Neutrophil (primary cell): ENCODE measurements around the gene DLK1.
A peak's percentile ranks its signal among the peaks of the same experiment; 100 is the strongest.

Experiments used
- H3K27ac ChIP-seq: fragments of 200-600 bp; sonication (generic); 2 replicates; pipeline ENCODE4 v1.5.1; 2016; ENCODE audit warnings: mild to moderate bottlenecking, moderate library complexity
- H3K27me3 ChIP-seq: fragments of 200-600 bp; sonication (generic); 2 replicates; pipeline ENCODE4 v1.6.0; 2016; ENCODE audit warnings: mild to moderate bottlenecking
- H3K36me3 ChIP-seq: fragments of 200-600 bp; sonication (generic); 2 replicates; pipeline ENCODE4 v1.5.1; 2017
- H3K4me1 ChIP-seq, 2 experiments: fragments of 200-600 bp in 1 of 2; sonication (generic) in 1 of 2; 1 replicate in 1 of 2; 2 replicates in 1 of 2; pipeline versions ENCODE4 v1.5.1 to v1.6.1; 2013 to 2016; ENCODE audit warnings: low read depth in 1 of 2, low read length in 1 of 2, mild to moderate bottlenecking in 1 of 2, moderate library complexity in 1 of 2; ENCODE audit not compliant: control insufficient read depth in 1 of 2, insufficient read depth in 1 of 2
- H3K4me3 ChIP-seq, 2 experiments: fragments of 200-600 bp in 1 of 2; sonication (generic) in 1 of 2; 1 replicate in 1 of 2; 2 replicates in 1 of 2; pipeline ENCODE4 v1.5.1; 2013 to 2016; ENCODE audit warnings: low read depth in 1 of 2, low read length in 1 of 2, mild to moderate bottlenecking in 1 of 2, moderate library complexity in 1 of 2
- H3K9me3 ChIP-seq: fragments of 200-600 bp; sonication (generic); 2 replicates; pipeline ENCODE4 v1.5.1; 2016
- TF ChIP-seq, protein P1 (sequence below): fragments of 200-600 bp; sonication (generic); IDR thresholded peaks from 2 replicates; pipeline ENCODE4 v1.5.1; 2016; ENCODE audit warnings: antibody characterized with exemption

DLK1 gene

DNA sequence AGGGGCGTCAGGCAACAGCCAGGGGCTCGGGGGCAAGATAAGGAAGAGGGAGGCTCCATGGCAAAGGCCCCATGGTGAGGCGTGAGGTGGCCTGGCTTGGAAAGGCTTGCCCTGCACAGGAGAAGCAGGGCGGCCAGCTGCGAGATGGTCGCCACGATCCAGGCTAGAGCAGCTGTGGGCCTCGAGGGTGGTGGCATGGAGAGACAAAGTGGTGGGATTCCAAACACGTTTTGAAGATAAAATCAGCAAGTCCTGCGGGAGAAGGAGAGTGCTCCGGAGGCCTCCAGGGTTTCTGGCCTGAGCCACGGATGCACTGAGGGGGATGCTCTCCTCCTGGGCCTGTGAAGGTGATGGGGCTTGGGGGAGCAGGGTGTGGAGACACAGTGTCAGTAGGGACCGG, 20.5 kb upstream of the DLK1 start:
- H3K9me3 ChIP-seq: no peaks in the 10 kb centered on the region
- no peak overlapping the region for H3K4me3 ChIP-seq
- no peaks in the 10 kb centered on the region for H3K27me3 ChIP-seq
- H3K36me3 ChIP-seq: no peaks in the 10 kb centered on the region
- H3K27ac ChIP-seq: no peak overlapping the region
- H3K4me1 ChIP-seq: peaks cover 26 to 34% of the 10 kb centered on the region in 2 experiments
- TF ChIP-seq, protein P1, sequence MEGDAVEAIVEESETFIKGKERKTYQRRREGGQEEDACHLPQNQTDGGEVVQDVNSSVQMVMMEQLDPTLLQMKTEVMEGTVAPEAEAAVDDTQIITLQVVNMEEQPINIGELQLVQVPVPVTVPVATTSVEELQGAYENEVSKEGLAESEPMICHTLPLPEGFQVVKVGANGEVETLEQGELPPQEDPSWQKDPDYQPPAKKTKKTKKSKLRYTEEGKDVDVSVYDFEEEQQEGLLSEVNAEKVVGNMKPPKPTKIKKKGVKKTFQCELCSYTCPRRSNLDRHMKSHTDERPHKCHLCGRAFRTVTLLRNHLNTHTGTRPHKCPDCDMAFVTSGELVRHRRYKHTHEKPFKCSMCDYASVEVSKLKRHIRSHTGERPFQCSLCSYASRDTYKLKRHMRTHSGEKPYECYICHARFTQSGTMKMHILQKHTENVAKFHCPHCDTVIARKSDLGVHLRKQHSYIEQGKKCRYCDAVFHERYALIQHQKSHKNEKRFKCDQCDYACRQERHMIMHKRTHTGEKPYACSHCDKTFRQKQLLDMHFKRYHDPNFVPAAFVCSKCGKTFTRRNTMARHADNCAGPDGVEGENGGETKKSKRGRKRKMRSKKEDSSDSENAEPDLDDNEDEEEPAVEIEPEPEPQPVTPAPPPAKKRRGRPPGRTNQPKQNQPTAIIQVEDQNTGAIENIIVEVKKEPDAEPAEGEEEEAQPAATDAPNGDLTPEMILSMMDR: no peak

DNA sequence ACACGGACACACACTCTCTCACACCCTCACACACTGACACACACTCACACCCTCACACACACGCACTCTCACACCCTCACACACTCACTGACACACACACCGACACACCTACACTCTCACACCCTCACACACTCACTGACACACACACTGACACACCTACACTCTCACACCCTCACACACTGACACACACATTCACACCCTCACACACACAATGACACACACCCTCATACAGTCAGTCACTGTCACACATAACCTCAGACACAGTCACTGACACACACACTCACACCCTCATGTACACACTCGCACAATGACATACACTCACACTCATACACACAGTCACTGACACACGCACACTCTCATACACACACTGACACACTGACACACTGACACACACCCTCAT, 19.8 kb upstream of the DLK1 start:
- no peak overlapping the region for H3K27ac ChIP-seq
- H3K27me3 ChIP-seq: no peaks in the 10 kb centered on the region
- TF ChIP-seq, protein P1: no peak

DNA sequence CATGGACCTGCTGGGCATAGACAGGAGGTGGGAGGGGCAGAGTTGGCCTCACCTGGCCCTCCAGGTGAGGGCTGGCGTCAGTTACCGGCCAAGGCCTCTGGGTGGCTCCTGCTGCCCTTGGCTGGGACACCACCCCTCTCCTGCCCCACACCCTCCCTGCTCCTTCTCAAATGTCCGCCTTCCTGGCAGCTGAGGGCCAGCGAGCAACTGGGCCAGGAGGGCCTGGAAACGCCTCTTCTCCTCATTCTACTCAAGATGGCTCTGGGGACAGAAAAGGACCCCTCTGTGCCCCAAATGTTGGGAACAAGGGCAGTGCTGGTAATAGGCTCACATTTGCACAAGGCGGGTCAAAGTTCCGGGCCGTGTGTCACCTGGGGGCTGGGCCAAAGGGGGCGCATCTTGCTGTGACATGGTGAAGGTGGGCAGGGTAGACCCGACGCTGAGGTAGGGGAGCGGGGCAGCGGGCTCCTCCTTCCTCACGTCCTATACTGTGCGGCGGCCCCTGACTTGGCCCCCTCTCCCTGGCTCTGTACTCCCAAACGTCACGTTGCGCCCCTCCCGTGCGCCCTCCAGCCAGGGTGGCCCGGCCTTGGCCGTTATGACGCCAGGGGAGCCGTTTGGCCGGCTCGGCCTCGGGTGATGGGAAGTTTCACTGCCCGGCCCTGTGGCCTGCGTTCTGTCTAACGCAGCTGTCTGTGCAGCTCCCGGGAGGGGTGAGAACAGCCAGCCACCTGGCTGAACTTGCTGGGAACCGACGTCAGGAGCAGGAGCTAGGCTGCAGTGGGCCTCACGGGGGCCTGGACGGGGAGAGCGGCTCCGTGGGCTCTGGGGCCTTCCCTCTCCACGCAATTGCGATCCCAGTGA, 18.0 kb upstream of the DLK1 start:
- Histone ChIP-seq H3K9me3 (no peaks in the 10 kb centered on the region), H3K4me1 (peaks cover 49 to 58% of the 10 kb centered on the region in 2 experiments), H3K27me3 (no peaks in the 10 kb centered on the region), H3K36me3 (no peaks in the 10 kb centered on the region), H3K4me3 (no peak overlapping the region), H3K27ac (no peak overlapping the region)
- TF ChIP-seq, protein P1: no peak

More for the DNA sequence above, 19.8 kb upstream of the DLK1 start:
- Histone ChIP-seq H3K4me1 (peaks cover 32 to 40% of the 10 kb centered on the region in 2 experiments), H3K36me3 (no peaks in the 10 kb centered on the region), H3K4me3 (no peak overlapping the region), H3K9me3 (no peaks in the 10 kb centered on the region)

DNA sequence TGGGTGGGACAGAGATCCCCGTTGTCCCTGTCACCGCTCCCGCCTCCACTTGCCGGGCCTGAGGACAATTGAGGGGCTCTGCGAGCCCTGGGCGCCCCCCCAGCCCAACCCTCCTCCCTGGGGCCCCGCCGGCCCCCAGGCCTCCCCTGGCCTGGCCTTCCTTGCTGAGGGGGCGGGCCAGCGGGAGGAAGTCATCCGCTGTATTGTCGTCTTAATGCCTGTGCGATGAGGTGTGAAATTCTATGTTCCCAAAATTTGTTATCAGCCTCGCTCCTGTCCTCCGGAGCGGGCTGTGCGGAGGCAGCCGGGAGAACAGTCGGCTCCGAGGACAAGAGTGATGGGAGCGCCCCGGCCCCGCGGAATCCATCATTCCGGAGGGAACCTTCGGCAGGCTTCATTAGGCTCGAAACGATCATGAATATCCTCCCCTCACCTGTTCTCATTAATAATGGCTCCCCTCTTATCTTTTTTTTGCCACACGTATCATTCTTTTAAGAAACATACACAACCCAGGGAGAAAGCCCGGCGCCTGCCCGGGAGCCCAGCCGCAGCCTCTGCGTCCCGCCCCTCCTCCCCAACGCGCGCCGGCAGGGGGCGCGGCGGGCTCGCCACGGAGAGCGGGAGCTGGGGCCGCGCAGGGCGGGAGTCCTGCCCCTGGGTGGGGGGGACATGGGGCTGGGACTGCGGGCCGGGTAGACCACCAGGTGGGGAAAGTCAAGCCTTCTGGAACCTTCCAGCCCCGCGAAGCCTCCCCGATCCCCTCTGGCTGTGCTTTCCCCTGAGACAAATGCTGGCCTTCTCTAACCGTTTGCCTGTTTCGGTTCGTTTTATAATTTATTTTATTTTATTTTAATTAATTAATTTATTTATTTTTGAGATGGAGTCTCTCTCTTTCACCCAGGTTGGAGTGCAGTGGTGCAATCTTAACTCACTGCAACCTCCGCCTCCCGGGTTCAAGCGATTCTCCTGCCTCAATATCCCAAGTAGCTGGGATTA, 17.1 kb upstream of the DLK1 start:
- no peak overlapping the region for H3K27ac ChIP-seq
- H3K4me1 ChIP-seq: peaks cover 58 to 68% of the 10 kb centered on the region in 2 experiments
- no peaks in the 10 kb centered on the region for H3K36me3 ChIP-seq
- no peaks in the 10 kb centered on the region for H3K27me3 ChIP-seq
- TF ChIP-seq, protein P1: peak; percentile 37
- peak overlapping the region; percentile 2 to 42 for H3K4me3 ChIP-seq
- H3K9me3 ChIP-seq: no peaks in the 10 kb centered on the region

DNA sequence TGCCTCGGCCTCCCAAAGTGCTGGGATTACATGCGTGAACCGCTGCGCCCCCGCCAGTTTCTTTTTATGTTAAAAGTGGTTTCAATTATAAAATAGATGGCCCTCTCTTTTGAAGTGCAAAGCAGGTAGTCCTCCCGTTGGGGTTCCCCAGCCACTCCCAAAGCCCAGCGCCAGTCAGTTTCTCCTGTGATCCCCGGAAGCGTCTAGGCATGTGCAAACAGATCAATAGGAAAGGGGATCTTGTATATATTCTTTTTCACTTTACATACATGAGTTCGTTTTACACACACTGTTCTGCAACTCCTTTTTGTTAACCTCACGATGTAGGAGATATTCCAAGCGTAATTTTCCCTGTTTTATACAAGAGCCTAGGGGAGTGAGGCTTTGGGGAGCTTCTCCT, 16.3 kb upstream of the DLK1 start:
- Histone ChIP-seq H3K4me3 (no peak overlapping the region), H3K36me3 (no peaks in the 10 kb centered on the region), H3K4me1 (peaks cover 58 to 68% of the 10 kb centered on the region in 2 experiments), H3K27ac (peak overlapping the region; percentile 81), H3K9me3 (no peaks in the 10 kb centered on the region), H3K27me3 (no peaks in the 10 kb centered on the region)
- TF ChIP-seq, protein P1: no peak
